ENCODE data around the gene PLCD1.

- TF ChIP-seq POLR2A (IDR thresholded peaks at IDR 0.05) = no peak
- TF ChIP-seq, protein P1, sequence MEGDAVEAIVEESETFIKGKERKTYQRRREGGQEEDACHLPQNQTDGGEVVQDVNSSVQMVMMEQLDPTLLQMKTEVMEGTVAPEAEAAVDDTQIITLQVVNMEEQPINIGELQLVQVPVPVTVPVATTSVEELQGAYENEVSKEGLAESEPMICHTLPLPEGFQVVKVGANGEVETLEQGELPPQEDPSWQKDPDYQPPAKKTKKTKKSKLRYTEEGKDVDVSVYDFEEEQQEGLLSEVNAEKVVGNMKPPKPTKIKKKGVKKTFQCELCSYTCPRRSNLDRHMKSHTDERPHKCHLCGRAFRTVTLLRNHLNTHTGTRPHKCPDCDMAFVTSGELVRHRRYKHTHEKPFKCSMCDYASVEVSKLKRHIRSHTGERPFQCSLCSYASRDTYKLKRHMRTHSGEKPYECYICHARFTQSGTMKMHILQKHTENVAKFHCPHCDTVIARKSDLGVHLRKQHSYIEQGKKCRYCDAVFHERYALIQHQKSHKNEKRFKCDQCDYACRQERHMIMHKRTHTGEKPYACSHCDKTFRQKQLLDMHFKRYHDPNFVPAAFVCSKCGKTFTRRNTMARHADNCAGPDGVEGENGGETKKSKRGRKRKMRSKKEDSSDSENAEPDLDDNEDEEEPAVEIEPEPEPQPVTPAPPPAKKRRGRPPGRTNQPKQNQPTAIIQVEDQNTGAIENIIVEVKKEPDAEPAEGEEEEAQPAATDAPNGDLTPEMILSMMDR (IDR thresholded peaks at IDR 0.05) = no peak
Observed at GRCh38 chr3:37964146-37964545, 65.3 kb downstream of the PLCD1 start.
